CD4-positive, alpha-beta memory T cell (primary cell): Measurements from ENCODE around the gene HRG. TPM values are rescaled to one million over a fixed set of nuclear protein-coding genes. Genes with fewer than 3 reads are reported as not detected.

Experiments
- CTCF ChIA-PET: fragments of 350-600 bp; sonication (Branson Sonifier 250); formaldehyde crosslinking; loops from one replicate; lab custom pipeline; 2021; ENCODE audit warnings: inconsistent platforms; ENCODE audit not compliant: partially characterized antibody; lab: Charles Lee
- POLR2A ChIA-PET: fragments of 350-600 bp; sonication (Branson Sonifier 250); formaldehyde crosslinking; loops from one replicate; lab custom pipeline; 2021; ENCODE audit not compliant: partially characterized antibody; lab: Charles Lee
- DNase-seq, 5 donors: peaks; one replicate each; pipeline versions ENCODE4 v3.0.0 to v3.0.0-alpha.2; 2020 to 2022; ENCODE audit warnings: mixed read lengths in 1 of 5
- H3K27ac ChIP-seq: one replicate; pipeline ENCODE4 v1.7.0; 2013; ENCODE audit warnings: low read depth, low read length
- H3K27me3 ChIP-seq: 2 replicates; pipeline ENCODE4 v1.7.0; 2013; ENCODE audit warnings: mild to moderate bottlenecking, low read length, moderate library complexity; ENCODE audit not compliant: insufficient read depth
- H3K36me3 ChIP-seq: 2 replicates; pipeline ENCODE4 v1.7.0; 2013; ENCODE audit warnings: mild to moderate bottlenecking, low read length, moderate library complexity; ENCODE audit not compliant: insufficient read depth
- H3K4me1 ChIP-seq: 2 replicates; pipeline ENCODE4 v1.7.0; 2013; ENCODE audit warnings: mild to moderate bottlenecking, low read length, moderate library complexity; ENCODE audit not compliant: insufficient read depth
- H3K4me3 ChIP-seq, 2 donors: one replicate each; pipeline ENCODE4 v1.7.0; 2013; ENCODE audit warnings: low read length in 2 of 2, mild to moderate bottlenecking in 1 of 2
- H3K9me3 ChIP-seq, 2 donors: one replicate each; pipeline ENCODE4 v1.7.0; 2013; ENCODE audit warnings: low read length in 2 of 2, control low read depth in 1 of 2; ENCODE audit not compliant: control insufficient read depth in 1 of 2
- H3K27ac Mint-ChIP-seq, 7 donors: one replicate each; pipeline ENCODE4 v1.8.0; 2020 to 2021; ENCODE audit warnings: mixed read lengths in 7 of 7, mild to moderate bottlenecking in 6 of 7, inconsistent platforms in 3 of 7, moderate library complexity in 3 of 7
- H3K27me3 Mint-ChIP-seq, 2 donors: one replicate each; pipeline ENCODE4 v1.8.0; 2020 to 2021; ENCODE audit warnings: mixed read lengths in 2 of 2
- H3K36me3 Mint-ChIP-seq, 2 donors: one replicate each; pipeline ENCODE4 v1.8.0; 2020 to 2021; ENCODE audit warnings: mixed read lengths in 2 of 2, inconsistent platforms in 1 of 2, mild to moderate bottlenecking in 1 of 2
- H3K4me1 Mint-ChIP-seq, 4 donors: one replicate each; pipeline ENCODE4 v1.8.0; 2020 to 2021; ENCODE audit warnings: mixed read lengths in 4 of 4, mild to moderate bottlenecking in 1 of 4
- H3K4me3 Mint-ChIP-seq, 8 donors: one replicate each; pipeline ENCODE4 v1.8.0; 2020 to 2021; ENCODE audit warnings: mixed read lengths in 8 of 8, mild to moderate bottlenecking in 7 of 8, moderate library complexity in 6 of 8, inconsistent platforms in 3 of 8
- H3K9me3 Mint-ChIP-seq, 8 donors: one replicate each; pipeline ENCODE4 v1.8.0; 2020 to 2021; ENCODE audit warnings: mixed read lengths in 8 of 8, mild to moderate bottlenecking in 5 of 8, inconsistent platforms in 3 of 8, moderate library complexity in 1 of 8
- intact Hi-C: fragments of 100-400 bp; cut with micrococcal nuclease; formaldehyde crosslinking; loops from one replicate; pipeline ENCODE4 v1.15.1; 2023
- polyA plus RNA-seq, 2 donors: library from polyadenylated mRNA; unstranded; fragments of 300-500 nt; fragmentation: Illumina TruSeq; gene quantifications; one replicate each; pipeline ENCODE4 v1.2.3, GENCODE V29; 2021
- total RNA-seq, 2 experiments: library from RNA; stranded (reverse); gene quantifications; one replicate each; pipeline ENCODE4 v1.2.3, GENCODE V29; 2021

HRG gene
- total and polyA plus RNA-seq, 4 experiments from 2014 or later, result not detected

DNA sequence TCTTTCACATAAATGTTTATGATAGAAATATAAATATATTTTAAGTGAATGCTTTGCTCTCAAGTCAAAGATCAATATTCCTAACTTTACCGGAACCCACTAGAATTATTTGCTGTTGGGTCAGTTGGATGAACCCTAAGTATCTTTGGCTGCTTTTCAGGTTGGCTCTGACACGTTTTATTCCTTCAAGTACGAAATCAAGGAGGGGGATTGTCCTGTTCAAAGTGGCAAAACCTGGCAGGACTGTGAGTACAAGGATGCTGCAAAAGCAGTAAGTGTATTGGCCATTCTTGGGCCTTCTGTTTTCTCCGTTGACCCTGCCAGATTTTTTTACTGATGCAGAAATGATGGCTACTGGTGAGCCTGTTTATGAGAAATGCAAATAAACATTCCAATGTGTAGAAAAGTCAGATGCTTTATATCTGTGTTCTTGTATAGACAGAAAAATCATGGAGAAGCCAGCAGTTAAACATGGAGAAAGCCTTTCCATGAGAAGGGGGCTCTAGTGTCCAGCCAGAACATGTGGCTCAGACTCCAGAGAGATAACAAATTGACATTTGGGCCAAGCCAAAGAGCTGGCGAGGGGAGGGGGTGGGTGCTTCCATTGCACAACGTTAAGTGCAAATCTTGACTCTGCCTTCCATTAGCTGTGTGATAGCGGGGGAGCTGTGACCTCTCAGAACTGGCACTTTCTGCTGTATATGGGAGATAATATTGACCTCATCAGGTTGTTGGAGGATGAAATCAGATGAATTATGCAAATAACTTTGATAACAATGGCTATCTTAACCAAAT is 54.3 kb downstream of the HRG start:
- peaks cover 0 to 2% (median 0%) of the 10 kb centered on the region in 8 donors for H3K9me3 Mint-ChIP-seq
- no peaks in the 10 kb centered on the region for H3K4me1 Mint-ChIP-seq
- H3K27me3 Mint-ChIP-seq, result peaks cover under 1 to 2% of the 10 kb centered on the region in 2 donors
- H3K4me1 ChIP-seq, result no peaks in the 10 kb centered on the region
- H3K27me3 ChIP-seq, result no peaks in the 10 kb centered on the region
- no peak for DNase-seq
- no peaks in the 10 kb centered on the region for H3K36me3 Mint-ChIP-seq
- intact Hi-C loops, result no loop called here
- no peak overlapping the region for H3K4me3 Mint-ChIP-seq
- POLR2A ChIA-PET, result no interaction called here
- H3K27ac Mint-ChIP-seq, result no peak overlapping the region
- CTCF ChIA-PET, result no interaction called here
- H3K36me3 ChIP-seq, result no peaks in the 10 kb centered on the region
- H3K27ac ChIP-seq, result no peak overlapping the region
- H3K4me3 ChIP-seq, result no peak overlapping the region
- H3K9me3 ChIP-seq, result no peaks in the 10 kb centered on the region

DNA sequence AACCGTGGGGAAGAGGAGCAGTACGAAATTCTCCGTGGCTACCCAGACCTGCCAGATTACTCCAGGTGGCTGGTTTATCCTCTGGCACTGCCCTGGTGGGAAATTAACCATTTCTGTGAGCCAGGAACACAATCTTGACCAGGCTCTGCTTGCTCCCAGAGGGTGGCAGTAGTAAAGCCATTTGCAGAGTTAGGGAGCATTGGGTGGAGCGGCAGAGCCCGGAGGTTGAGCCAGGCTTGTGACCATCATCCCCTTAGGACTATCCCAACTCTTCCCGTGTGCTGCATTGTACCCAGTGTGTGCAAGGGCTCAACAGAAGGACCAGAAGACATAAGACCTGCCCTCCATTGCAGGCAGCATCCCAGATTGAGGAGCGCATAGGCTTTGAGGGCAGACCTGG is 56.6 kb downstream of the HRG start:
- DNase-seq, result no peak
- H3K4me3 ChIP-seq, result no peak overlapping the region
- no peaks in the 10 kb centered on the region for H3K4me1 ChIP-seq
- no peak overlapping the region for H3K4me3 Mint-ChIP-seq
- H3K4me1 Mint-ChIP-seq, result no peaks in the 10 kb centered on the region
- H3K9me3 ChIP-seq, result no peaks in the 10 kb centered on the region
- intact Hi-C loops, result no loop called here
- POLR2A ChIA-PET, result no interaction called here
- no peaks in the 10 kb centered on the region for H3K36me3 ChIP-seq
- no peaks in the 10 kb centered on the region for H3K27me3 ChIP-seq
- H3K36me3 Mint-ChIP-seq, result no peaks in the 10 kb centered on the region
- CTCF ChIA-PET, result interaction anchor here (1.0 to 1.1 kb wide), 2 partner anchors 99 to 105 kb away, joined by 3 read pairs; no protein-coding TSS in a partner anchor
- no peak overlapping the region for H3K27ac ChIP-seq
- peaks cover 0 to 2% (median 0%) of the 10 kb centered on the region in 8 donors for H3K9me3 Mint-ChIP-seq
- H3K27me3 Mint-ChIP-seq, result peaks cover 0 to 4% of the 10 kb centered on the region in 2 donors
- no peak overlapping the region for H3K27ac Mint-ChIP-seq

DNA sequence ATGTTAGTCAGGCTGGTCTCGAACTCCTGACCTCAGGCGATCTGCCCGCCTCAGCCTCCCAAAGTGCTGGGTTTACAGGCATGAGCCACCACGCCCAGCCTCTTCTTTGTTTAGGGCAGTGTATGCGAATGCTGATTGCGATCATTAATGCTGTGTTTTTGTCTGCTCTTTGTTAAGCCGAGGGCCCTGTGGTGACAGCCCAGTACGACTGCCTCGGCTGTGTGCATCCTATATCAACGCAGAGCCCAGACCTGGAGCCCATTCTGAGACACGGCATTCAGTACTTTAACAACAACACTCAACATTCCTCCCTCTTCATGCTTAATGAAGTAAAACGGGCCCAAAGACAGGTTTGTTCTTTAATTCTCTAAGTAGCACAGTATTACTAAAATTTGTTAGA is 59.1 kb downstream of the HRG start:
- CTCF ChIA-PET, result interaction anchor here (0.7 kb wide), 1 partner anchor 57 kb away, joined by 3 read pairs; no protein-coding TSS in a partner anchor
- H3K27ac Mint-ChIP-seq, result no peak overlapping the region

More for the DNA sequence above, 59.1 kb downstream of the HRG start:
- Histone ChIP-seq H3K27ac (no peak overlapping the region), H3K4me3 (no peak overlapping the region), H3K4me1 (no peaks in the 10 kb centered on the region), H3K36me3 (no peaks in the 10 kb centered on the region), H3K27me3 (peaks cover 3% of the 10 kb centered on the region), H3K9me3 (no peaks in the 10 kb centered on the region)
- intact Hi-C loops, result no loop called here
- Mint-ChIP-seq H3K4me3 (no peak overlapping the region), H3K9me3 (no peaks in the 10 kb centered on the region), H3K4me1 (no peaks in the 10 kb centered on the region), H3K27me3 (peaks cover 1 to 5% of the 10 kb centered on the region in 2 donors), H3K36me3 (no peaks in the 10 kb centered on the region)
- no peak for DNase-seq
- POLR2A ChIA-PET, result no interaction called here

Other genes starting within 250 kb of the HRG start
- 10 to 100 TPM; 12.1 to 12.6 TPM for gene CRYGS, start 121.6 kb upstream of the HRG start, total RNA-seq
- 1 to 10 TPM in 1 of 2 donors, not detected in 1; 1.2 TPM for gene CRYGS, start 121.6 kb upstream of the HRG start, polyA plus RNA-seq
- gene TBCCD1, start 98.7 kb upstream of the HRG start, total RNA-seq, result 10 to 100 TPM; 20.4 to 21.0 TPM
- 10 to 100 TPM; 20.1 to 28.6 TPM for gene TBCCD1, start 98.7 kb upstream of the HRG start, polyA plus RNA-seq
- 10 to 100 TPM; 34.0 to 38.6 TPM for gene DNAJB11, start 95.3 kb upstream of the HRG start, total RNA-seq
- gene DNAJB11, start 95.3 kb upstream of the HRG start, polyA plus RNA-seq, result 10 to 100 TPM; 37.6 to 40.0 TPM
- not detected for gene AHSG, start 53.0 kb upstream of the HRG start, total RNA-seq
- gene AHSG, start 53.0 kb upstream of the HRG start, polyA plus RNA-seq, result not detected
- not detected for gene FETUB, start 25.6 kb upstream of the HRG start, total RNA-seq
- gene FETUB, start 25.6 kb upstream of the HRG start, polyA plus RNA-seq, result not detected
- gene KNG1, start 51.3 kb downstream of the HRG start, total RNA-seq, result not detected
- not detected for gene KNG1, start 51.3 kb downstream of the HRG start, polyA plus RNA-seq
- 100 to 1,000 TPM; 589 to 632 TPM for gene EIF4A2, start 117.6 kb downstream of the HRG start, total RNA-seq
- gene EIF4A2, start 117.6 kb downstream of the HRG start, polyA plus RNA-seq, result 100 to 1,000 TPM; 242 to 270 TPM
- 10 to 100 TPM; 21.5 to 24.6 TPM for gene RFC4, start 140.5 kb downstream of the HRG start, total RNA-seq
- 10 to 100 TPM; 18.4 to 19.0 TPM for gene RFC4, start 140.5 kb downstream of the HRG start, polyA plus RNA-seq
- not detected for gene ADIPOQ, start 176.7 kb downstream of the HRG start, total RNA-seq
- not detected for gene ADIPOQ, start 176.7 kb downstream of the HRG start, polyA plus RNA-seq